Astrocyte of the cerebellum (primary cell): ENCODE data around the gene VPS4A.
"Not testable (repeated sequence)": the region's sequence is repeated elsewhere in the genome, so short reads cannot be mapped to it uniquely, and the experiment has no call there.

Experiments used
- DNase-seq: peaks from one replicate; pipeline ENCODE4 v3.0.0-alpha.2; 2011; ENCODE audit warnings: low read depth
- H3K4me3 ChIP-seq: 2 replicates; pipeline ENCODE4 v1.5.1; 2011; ENCODE audit warnings: mild to moderate bottlenecking, low read depth, low read length, moderate library complexity
- in situ Hi-C: cut with HindIII; loops from 2 replicates; pipeline ENCODE4 v1.10.0; 2017; ENCODE audit warnings: low sequenced_read_pairs
- TF ChIP-seq, protein P1 (sequence below): IDR thresholded peaks from 2 replicates; pipeline ENCODE4 v1.5.1; 2012; ENCODE audit warnings: low read length, low read depth, moderate library complexity, mild to moderate bottlenecking; ENCODE audit errors: missing control alignments

The VPS4A gene

DNA sequence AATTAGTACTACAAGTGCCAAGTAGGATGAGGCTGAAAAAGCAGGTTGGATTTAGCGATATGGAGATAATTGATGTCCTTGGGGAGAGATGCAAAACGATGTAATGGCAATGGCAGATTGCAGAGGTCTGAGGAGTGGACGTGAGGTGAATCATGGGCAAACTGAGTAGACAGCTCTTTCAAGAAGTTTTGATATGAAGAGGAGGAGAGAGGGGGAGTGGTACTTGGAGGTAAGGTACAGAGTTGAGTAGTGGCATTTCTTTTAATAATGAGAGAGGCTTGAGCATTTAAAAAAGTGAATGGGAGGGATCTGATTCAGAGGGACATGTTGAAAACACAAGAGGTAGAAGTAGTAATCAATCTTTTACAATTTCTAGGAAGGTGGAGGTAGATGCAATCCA, 17.7 kb upstream of the VPS4A start:
- TF ChIP-seq, protein P1, sequence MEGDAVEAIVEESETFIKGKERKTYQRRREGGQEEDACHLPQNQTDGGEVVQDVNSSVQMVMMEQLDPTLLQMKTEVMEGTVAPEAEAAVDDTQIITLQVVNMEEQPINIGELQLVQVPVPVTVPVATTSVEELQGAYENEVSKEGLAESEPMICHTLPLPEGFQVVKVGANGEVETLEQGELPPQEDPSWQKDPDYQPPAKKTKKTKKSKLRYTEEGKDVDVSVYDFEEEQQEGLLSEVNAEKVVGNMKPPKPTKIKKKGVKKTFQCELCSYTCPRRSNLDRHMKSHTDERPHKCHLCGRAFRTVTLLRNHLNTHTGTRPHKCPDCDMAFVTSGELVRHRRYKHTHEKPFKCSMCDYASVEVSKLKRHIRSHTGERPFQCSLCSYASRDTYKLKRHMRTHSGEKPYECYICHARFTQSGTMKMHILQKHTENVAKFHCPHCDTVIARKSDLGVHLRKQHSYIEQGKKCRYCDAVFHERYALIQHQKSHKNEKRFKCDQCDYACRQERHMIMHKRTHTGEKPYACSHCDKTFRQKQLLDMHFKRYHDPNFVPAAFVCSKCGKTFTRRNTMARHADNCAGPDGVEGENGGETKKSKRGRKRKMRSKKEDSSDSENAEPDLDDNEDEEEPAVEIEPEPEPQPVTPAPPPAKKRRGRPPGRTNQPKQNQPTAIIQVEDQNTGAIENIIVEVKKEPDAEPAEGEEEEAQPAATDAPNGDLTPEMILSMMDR = no peak
- no peak for DNase-seq
- in situ Hi-C loops = no loop called here
- H3K4me3 ChIP-seq = no peak overlapping the region

DNA sequence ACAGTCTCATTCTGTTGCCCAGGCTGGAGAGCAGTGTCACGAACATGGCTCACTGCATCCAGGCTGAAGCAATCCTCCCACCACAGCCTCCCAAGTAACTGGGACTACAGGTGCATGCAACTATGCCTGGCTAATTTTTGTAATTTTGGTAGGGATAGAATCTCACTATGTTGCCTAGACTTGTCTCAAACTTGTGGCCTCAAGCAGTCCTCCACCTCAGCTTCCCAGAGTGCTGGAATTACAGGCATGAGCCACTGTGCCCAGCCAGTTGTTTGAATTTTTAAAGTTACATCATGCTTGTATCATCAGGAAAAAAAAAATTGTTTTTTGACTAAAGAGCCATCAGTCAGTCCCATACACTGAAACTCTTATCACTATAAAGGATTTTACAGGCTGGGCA, 17.1 kb upstream of the VPS4A start:
- DNase-seq = no peak
- TF ChIP-seq, protein P1 = no peak
- H3K4me3 ChIP-seq = no peak overlapping the region
- in situ Hi-C loops = no loop called here

DNA sequence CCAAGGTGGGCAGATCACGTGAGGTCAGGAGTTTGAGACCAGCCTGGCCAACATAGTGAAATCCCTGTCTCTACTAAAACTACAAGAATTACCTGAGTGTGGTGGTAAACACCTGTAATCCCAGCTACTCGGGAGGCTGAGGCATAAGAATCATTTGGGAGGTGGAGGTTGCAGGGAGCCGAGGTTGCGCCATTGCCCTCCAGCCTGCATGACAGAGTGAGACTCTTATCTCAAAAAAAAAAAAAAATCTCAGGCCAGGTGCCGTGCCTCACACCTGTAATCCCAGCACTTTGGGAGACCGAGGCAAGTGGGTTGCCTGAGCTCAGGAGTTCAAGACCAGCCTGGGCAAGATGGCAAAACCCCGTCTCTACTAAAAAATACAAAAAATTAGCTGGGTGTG, 14.4 kb upstream of the VPS4A start:
- DNase-seq, H3K4me3 ChIP-seq, in situ Hi-C loops: not testable (repeated sequence)

DNA sequence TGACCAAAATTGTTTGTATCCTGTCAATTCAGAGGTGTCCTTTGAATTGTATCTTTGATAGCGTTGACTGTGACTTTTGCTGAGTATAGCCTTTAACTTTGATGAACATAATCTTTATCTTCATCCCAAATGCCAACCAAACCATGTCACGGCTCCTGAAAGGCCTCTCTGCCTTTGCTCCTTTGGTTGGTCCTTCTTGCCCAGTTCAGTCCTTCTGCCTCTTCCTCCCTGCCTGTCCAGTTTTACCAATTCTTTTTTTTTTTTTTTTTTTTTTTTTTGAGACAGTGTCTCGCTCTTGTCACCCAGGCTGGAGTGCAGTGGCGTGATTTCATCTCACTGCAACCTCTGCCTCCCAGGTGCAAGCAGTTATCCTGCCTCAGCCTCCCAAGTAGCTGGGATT, 12.9 kb upstream of the VPS4A start:
- TF ChIP-seq, protein P1 = no peak
- H3K4me3 ChIP-seq = no peak overlapping the region
- in situ Hi-C loops = no loop called here
- DNase-seq = no peak

DNA sequence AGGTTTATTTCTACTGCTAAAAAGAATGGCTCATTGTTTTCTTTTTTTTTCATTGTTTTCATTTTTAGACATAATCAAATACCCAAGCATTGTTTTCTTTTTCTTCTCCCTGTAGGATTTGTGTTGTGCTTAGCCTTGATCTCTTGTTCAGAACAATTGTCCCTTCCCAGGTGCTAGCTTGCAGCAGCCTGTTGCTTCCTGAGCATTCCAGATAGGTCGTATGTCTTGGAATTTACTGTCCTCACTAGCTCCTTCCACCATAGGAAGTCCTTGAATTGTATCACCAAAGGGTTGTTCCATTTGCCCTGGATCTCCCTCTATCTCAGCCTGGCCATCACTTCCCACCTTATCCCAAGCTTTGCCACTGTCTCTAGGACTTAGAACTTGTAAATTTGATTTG, 10.0 kb upstream of the VPS4A start:
- no peak for DNase-seq
- TF ChIP-seq, protein P1 = no peak
- no peak overlapping the region for H3K4me3 ChIP-seq
- in situ Hi-C loops = loop anchor here (5.0 kb wide), 2 partner anchors 59 to 144 kb away; no protein-coding TSS in a partner anchor

DNA sequence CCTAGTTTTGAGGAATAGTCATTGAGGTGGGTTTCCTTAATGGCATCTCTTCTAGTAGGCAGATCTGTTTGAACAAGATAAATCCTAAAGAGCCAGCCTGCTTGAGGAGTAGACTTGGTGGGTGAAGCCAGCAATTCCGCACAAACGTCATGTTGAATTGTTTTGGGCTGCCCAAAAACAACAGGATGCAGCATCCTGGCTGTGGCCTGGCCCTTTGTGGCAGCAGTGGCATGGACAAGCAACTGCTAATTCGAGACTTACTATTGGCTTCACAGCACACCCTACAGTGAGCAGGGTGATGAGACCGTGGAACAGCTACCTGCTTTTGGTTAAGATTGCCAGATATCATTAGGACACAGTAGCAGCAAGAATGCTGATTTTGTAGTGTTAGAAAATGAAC, 9.3 kb upstream of the VPS4A start:
- DNase-seq = no peak
- TF ChIP-seq, protein P1 = no peak
- H3K4me3 ChIP-seq = no peak overlapping the region
- in situ Hi-C loops = loop anchor here (5.0 kb wide), 2 partner anchors 60 to 145 kb away; no protein-coding TSS in a partner anchor

DNA sequence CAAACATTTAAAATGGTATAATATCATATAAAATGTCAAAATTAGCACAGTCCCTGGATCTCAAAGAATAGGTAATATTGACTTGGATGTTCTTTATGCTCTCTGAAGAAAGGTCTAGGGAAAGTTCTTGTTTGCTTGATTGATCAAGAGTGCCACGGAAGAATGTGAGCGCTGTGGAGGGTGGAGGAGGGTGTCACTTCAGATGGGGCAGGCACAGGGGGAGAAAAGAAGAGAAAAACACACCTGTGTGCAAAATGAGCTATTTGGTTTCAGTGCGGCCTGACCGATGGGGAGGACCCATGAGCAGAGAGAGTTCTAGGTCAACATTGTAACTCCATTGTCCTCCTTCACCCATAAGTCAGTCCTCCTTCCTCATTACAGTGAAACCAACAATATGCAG, 8.8 kb upstream of the VPS4A start:
- H3K4me3 ChIP-seq = no peak overlapping the region
- no peak for DNase-seq
- in situ Hi-C loops = loop anchor here (5.0 kb wide), 2 partner anchors 60 to 145 kb away; no protein-coding TSS in a partner anchor
- TF ChIP-seq, protein P1 = no peak
